GM18519 (cell line): ENCODE measurements around the gene ITPR2.
"Not testable (repeated sequence)": the region's sequence is repeated elsewhere in the genome, so short reads cannot be mapped to it uniquely, and the experiment has no call there.

Experiments used
- ATAC-seq: cut with Tn5 transposase; IDR thresholded peaks from one replicate; pipeline ENCODE4 v1.9.1; 2021; ENCODE audit warnings: mild to moderate bottlenecking, moderate library complexity; ENCODE audit not compliant: unreplicated experiment, low FRiP score

ITPR2 gene

DNA sequence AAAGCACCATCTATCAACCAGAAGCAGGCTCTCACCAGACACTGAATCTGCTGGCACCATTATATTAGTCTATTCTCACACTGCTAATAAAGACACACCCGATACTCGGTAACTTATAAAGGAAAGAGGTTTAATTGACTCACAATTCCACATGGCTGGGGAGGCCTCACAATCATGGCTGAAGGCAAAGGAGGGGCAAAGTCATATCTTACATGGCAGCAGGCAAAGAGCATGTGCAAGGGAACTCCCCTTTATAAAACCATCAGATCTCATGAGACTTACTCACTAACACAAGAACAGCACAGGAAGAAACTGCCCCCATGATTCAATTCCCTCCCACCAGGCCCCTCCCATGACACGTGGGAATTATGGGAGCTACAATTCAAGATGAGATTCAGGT, 188.6 kb downstream of the ITPR2 start:
- ATAC-seq, result not testable (repeated sequence)

DNA sequence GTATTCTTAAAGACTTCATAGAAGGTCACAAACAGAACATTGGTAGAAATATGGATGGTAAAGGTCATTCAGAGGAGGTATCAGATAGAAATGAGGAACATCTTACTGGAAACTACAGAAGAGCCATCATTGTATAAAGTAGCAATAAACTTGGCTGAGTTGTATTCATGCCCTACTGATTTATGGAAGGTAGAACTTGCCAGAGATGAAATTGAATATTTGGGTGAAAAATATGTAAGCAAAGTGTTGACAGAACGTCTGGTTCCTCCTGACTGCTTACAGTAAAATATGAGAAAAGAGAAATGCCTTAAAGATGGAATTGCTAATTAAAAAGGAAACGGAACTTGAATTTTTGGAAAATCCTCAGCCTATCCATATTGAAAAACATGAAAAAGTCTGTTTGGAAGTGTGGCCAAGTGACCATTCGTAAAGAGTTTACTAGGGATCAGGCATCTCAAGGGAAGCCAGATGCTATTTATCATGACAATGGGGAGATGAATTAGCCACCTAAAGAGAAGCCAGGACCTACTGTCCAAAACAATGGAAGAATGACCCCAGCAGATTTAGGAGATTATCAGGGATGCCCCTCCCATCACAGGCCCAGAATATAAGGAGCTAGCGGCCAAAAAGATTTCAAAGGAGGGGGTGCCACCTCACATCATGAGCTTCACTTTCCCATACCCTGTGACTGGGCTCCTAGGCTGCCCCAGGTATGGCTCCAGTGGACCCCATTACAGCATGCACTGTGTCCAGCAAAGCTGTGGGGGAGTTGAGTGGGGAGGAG, 189.3 kb downstream of the ITPR2 start:
- ATAC-seq, result no peak

DNA sequence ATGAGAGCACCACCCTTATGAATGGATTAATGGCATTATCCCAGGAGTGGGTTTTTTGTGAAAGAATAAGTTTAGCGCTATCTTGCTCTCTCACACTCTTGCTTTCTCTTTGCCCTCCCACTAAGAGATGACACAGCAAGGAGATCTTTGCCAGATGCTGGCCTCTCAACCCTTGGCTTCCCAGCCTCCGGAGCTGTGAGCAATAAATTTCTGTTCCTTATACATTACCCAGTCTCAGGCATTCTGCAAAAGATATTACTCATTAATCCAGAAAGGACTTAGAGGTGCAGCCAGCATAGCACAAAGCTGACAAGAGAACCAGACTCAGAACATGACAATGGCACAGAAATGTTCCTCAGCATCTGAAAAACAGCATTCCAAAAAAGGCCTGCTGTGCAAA, 190.6 kb downstream of the ITPR2 start:
- ATAC-seq, result no peak

- no peak for ATAC-seq
Observed at GRCh38 chr12:26636710-26637328, 196.2 kb downstream of the ITPR2 start.

DNA sequence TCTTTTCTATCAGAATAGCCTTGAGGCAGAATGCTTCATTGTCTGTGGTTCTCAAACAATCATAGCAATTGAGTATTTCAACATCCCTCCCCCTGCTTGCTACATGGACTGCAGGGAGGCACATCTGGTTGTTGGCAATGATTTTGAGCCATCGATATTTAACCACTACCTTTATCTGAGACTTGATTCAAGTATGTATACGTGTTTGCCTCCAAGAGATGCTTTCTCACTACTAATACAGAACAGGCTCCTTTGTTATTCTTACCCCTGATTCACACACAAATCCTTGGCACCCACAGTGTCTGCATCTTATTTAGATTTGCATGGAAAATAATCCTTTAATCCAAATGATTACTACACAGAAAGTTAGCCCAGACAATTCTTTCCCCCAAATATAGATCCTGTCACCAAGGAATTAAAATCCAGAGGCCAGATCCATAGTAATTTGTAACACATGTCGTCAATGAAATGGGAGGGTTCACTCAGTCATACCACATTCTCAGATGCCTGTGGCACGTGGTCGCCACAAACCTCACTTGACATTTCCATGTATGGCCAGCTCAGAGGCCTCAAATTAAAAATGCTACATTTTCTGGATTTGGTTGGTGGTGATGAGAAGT, 199.3 kb downstream of the ITPR2 start:
- ATAC-seq, result no peak

DNA sequence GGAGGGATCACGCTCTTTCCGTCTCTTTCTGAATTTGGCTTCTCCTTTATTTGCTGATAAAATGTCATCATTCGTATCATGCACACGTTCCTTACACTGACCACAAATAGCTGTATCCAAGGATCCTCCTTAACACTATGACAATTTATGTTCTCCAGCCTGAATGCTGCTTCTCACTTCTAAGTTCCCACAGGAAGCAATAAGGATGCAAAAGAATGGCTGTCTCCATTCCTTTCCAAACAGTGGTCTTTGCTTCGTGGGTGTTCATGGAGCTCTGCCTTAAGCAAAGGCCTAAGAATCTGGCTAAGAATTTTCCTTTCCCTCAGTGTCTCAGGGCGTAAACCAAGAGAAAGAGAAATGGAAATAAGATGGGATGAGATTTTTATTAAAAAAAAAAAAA, 200.2 kb downstream of the ITPR2 start:
- ATAC-seq, result no peak

DNA sequence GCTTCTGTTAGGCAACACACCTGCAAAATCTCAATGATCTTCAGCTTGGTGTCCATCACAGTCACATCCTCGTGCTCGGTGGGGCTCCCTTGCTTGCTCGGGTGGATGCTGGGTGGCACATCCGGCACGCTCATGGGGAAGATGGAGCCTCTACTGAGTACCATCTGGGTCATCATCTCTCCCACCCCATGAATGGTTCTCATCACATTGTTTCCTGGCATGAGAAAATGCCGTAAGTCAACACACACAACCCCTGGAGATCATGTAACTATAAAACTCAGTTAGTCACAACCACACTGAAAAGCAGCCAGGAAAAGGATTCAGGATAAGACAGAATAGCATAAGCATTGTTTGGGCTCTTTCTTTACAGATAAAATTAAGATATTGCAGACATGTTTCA, 201.1 kb downstream of the ITPR2 start:
- ATAC-seq, result no peak

DNA sequence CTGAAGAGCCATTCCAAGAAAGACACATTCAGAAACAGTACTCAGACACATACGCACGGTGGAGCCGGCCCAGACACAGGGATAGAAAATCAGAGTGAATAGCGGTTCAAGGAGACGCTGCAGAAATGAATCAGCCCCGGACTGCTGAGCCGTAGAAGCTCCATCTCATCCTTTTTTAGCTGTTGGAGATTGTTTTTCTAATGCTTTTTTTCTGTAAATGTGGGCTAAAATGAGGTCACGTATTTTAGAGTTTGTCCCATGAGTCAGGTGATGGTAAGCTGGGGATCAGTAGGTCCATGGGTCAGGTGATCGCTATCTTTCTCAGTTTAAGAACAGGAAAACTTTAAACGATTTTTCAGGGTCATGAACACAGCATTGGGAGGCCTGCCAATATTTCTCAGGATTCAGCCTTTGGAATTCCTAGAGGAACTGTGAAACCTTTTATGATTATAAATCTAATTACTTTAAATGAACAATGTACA, 202.4 kb downstream of the ITPR2 start:
- no peak for ATAC-seq

GRCh38 chr12:26629864-26630263, 203.1 kb downstream of the ITPR2 start:
- no peak for ATAC-seq

GRCh38 chr12:26628234-26628633, 204.8 kb downstream of the ITPR2 start:
- no peak for ATAC-seq

DNA sequence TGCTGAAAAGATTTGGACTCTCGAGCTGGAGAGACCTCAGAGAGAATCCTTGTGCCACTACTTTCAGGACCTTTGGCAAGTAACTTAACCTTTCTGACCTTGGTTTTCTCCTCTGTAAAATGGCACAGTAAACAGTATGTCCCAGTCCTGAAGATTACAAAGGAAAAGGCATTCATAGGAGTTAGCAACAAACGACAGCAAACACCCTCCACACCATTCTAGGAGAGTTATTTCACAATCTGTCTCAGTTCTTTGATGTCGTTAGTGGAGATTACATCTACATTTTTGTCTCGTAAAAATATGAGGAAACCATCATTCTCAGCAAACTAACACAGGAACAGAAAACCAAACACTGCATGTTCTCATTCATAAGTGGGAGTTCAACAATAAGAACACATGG, 205.7 kb downstream of the ITPR2 start:
- no peak for ATAC-seq

DNA sequence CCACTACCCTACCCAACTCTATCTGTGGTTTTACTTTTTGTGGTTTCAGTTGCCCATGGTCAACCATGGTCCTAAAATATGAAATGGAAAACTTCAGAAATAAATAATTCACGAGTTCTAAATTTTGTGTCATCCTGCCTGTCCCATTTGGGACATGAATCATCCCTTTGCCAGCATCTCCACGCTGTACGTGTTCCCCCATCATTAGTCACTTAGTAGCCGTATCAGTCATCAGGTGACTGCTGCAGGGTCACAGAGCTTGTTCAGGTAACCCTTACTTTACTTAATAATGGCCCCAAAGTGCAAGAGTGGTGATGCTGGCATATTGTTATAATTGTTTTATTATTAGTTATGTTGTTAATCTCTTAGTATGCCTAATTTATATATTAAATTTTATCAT, 209.9 kb downstream of the ITPR2 start:
- no peak for ATAC-seq

- ATAC-seq, result no peak
Observed at GRCh38 chr12:26622601-26623000, 210.4 kb downstream of the ITPR2 start.

DNA sequence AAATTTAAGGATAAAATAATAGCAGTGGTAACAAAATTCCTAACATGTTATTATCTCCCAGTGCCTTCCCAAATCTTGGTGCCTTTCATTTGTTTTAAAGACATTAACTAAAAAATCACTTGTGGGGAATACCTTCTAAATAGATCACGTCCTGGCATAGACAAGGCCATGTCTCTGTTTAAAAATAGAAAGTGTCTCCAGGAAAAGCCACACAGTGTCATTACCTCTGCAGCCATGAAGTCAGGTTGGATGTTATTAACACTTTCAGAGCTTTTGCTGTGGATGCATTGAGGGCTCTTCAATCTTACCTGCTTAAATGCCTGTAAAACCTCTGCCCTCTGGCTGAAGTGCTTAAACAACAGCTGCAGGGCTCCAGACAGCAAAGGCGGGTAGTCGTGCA, 211.1 kb downstream of the ITPR2 start:
- no peak for ATAC-seq

- no peak for ATAC-seq
Observed at GRCh38 chr12:26620907-26621306, 212.1 kb downstream of the ITPR2 start.

DNA sequence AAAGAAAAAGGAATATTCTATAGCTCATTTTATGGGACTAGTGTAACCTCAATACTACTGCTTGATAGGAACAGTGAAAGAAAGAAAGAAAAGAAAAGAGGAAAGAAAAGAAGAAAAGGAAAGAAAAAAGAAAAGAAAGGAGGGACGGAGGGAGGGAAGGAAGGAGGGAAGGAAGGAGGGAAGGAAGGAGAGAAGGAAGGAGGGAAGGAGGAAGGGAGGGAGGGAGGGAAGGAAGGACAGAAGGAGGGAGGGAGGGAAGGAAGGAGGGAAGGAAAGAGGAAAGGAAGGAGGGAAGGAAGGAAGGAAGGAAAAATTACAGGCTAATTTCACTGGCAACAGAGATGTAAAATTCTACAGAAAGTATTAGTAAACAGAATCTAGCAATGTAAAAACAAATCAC, 215.5 kb downstream of the ITPR2 start:
- ATAC-seq, result no peak

DNA sequence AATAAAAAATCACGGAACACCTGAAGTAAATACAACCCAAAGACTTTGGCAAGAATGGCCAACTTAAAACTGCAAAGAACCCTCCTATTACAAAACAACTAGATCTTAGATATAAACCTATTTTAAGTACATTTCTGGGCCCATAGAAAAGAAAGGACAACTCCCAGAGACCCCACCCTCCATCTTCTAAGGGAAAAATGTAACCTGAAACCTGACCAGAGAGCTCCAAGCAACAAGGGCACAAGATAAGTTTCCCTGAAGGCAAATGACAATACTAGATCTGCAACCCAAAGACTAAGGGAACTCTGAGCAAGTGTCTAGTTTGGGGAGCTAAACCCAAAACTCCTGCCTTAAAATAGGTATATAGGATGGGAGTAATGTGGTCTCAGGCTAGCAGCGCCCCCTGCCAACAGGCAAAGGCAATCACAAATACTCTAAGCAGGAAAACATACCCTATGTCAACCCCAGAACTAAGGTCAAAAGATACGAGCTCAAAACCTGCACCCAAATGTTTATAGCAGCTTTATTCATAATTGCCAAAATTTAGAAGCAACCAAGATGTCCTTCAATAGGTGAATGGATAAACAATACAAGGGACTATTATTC, 218.9 kb downstream of the ITPR2 start:
- ATAC-seq, result no peak

- ATAC-seq, result no peak
Observed at GRCh38 chr12:26612203-26612602, 220.8 kb downstream of the ITPR2 start.

- ATAC-seq, result no peak
Observed at GRCh38 chr12:26611598-26611997, 221.4 kb downstream of the ITPR2 start.

GRCh38 chr12:26610774-26611173, 222.2 kb downstream of the ITPR2 start:
- no peak for ATAC-seq

- no peak for ATAC-seq
Observed at GRCh38 chr12:26609986-26610385, 223.0 kb downstream of the ITPR2 start.
